Measurements from ENCODE around the gene MUC20. TPM values are rescaled to one million over a fixed set of nuclear protein-coding genes. Genes with fewer than 3 reads are reported as not detected.
"Not testable (repeated sequence)": the region's sequence is repeated elsewhere in the genome, so short reads cannot be mapped to it uniquely, and the experiment has no call there.

MUC20 gene
- total and polyA plus RNA-seq, 2 experiments from 2014 or later = 0.29 TPM; not detected in 1

DNA sequence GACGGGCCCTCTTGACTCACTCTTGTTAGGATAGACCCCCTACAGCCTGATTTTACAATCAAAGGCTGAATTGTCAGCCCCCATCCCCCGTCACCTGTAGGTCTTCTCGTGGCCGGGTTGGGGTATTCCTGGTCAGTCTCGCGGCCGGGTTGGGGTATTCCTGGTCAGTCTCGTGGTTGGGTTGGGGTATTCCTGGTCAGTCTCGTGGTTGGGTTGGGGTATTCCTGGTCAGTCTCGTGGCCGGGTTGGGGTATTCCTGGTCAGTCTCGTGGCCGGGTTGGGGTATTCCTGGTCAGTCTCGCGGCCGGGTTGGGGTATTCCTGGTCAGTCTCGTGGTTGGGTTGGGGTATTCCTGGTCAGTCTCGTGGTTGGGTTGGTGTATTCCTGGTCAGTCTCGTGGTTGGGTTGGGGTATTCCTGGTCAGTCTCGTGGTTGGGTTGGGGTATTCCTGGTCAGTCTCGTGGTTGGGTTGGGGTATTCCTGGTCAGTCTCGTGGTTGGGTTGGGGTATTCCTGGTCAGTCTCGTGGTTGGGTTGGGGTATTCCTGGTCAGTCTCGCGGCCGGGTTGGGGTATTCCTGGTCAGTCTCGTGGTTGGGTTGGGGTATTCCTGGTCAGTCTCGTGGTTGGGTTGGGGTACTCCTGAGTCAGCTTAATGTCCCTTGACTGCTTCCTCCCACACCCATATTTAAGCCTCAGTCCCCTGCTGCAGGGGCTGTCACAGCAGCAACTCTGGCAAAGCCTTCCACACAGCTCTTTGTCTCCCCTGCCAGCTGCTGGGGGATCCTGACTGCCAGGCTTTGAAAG is 50.3 kb downstream of the MUC20 start:
- not testable (repeated sequence) for H3F3A ChIP-seq (replicated peaks; ENCODE audit: low read depth); H3K27ac ChIP-seq (ENCODE audit: low read depth); H3K27me3 ChIP-seq (ENCODE audit: insufficient read depth); H3K4me3 Mint-ChIP-seq; H3K4me2 ChIP-seq; H3K36me3 Mint-ChIP-seq (ENCODE audit: low read depth); H3K27ac Mint-ChIP-seq; H3K79me2 ChIP-seq (replicated peaks; ENCODE audit: insufficient read depth); H3K9me2 ChIP-seq (ENCODE audit: insufficient read depth); ATAC-seq; H3K4me1 ChIP-seq (ENCODE audit: insufficient read depth); H3K27me3 Mint-ChIP-seq (ENCODE audit: insufficient read depth, low read depth, poor library complexity); H4K20me1 ChIP-seq (replicated peaks; ENCODE audit: insufficient read depth); H2AFZ ChIP-seq; DNase-seq (ENCODE audit: low spot score); H3K4me3 ChIP-seq; H3K4me1 Mint-ChIP-seq; H3K36me3 ChIP-seq (ENCODE audit: insufficient read depth)
- H3K9me3 Mint-ChIP-seq = peaks cover 22% of the 10 kb centered on the region

DNA sequence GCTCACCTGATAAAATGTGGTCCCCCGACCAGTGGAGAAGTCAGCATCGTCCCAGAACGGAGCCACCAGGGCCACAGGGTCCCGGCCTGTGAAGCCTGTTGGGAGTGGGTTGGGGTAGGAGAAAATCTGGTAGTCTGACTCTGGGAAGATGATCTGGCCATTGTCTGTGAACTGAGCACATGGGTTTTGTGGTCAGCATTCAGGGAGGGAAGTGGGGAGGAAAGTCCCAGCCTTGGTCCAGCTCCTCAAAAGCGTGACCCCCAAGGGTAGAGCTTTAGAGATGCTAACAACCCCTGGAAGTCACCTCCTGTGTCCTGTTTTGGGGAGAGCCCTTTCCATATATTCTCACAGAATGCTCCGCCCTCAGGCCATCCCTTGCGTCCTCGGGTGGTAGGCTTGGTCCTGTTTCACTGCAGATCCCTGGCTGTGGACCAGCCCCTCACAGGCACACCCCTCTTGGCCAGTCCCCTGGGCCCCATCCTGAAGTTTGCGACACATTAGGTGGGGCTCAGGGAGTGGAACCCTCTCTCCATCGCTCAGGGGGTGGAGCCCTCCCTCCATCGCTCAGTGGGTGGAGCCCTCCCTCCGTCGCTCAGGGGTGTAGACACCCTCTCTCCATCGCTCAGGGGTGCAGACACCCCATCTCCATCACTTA is 51.0 kb downstream of the MUC20 start:
- no peak overlapping the region for H3K27ac ChIP-seq (ENCODE audit: low read depth)
- no peaks in the 10 kb centered on the region for H4K20me1 ChIP-seq (replicated peaks; ENCODE audit: insufficient read depth)
- H3K27ac Mint-ChIP-seq = no peak overlapping the region
- H3K4me1 ChIP-seq (ENCODE audit: insufficient read depth) = no peaks in the 10 kb centered on the region
- no peak overlapping the region for H3K4me3 Mint-ChIP-seq
- H2AFZ ChIP-seq = no peak overlapping the region
- H3K4me2 ChIP-seq = no peak overlapping the region
- no peaks in the 10 kb centered on the region for H3F3A ChIP-seq (replicated peaks; ENCODE audit: low read depth)
- H3K9me3 Mint-ChIP-seq = peaks cover 22% of the 10 kb centered on the region
- H3K79me2 ChIP-seq (replicated peaks; ENCODE audit: insufficient read depth) = no peaks in the 10 kb centered on the region
- H3K4me3 ChIP-seq = no peak overlapping the region
- H3K36me3 Mint-ChIP-seq (ENCODE audit: low read depth) = no peaks in the 10 kb centered on the region; the same call in 2 of the 3 replicates
- no peaks in the 10 kb centered on the region for H3K4me1 Mint-ChIP-seq
- no peaks in the 10 kb centered on the region for H3K27me3 ChIP-seq (ENCODE audit: insufficient read depth)
- ATAC-seq (no peak), DNase-seq (ENCODE audit: low spot score) (no peak)
- no peaks in the 10 kb centered on the region for H3K36me3 ChIP-seq (ENCODE audit: insufficient read depth)
- peaks cover 7% of the 10 kb centered on the region for H3K27me3 Mint-ChIP-seq (ENCODE audit: insufficient read depth, low read depth, poor library complexity)
- no peaks in the 10 kb centered on the region for H3K9me2 ChIP-seq (ENCODE audit: insufficient read depth)
- TF ChIP-seq REST (IDR thresholded peaks at IDR 0.05; ENCODE audit: unreplicated experiment) (no peak), ZNF331 (CRISPR knock-in tag; IDR thresholded peaks at IDR 0.05; ENCODE audit: low read depth) (no peak), ZNF462 (CRISPR knock-in tag; IDR thresholded peaks at IDR 0.05) (no peak), EZH2phosphoT487 (IDR thresholded peaks at IDR 0.05; ENCODE audit: unreplicated experiment) (no peak), JUNB (IDR thresholded peaks at IDR 0.05; ENCODE audit: unreplicated experiment) (no peak)
- TF ChIP-seq, protein P1, sequence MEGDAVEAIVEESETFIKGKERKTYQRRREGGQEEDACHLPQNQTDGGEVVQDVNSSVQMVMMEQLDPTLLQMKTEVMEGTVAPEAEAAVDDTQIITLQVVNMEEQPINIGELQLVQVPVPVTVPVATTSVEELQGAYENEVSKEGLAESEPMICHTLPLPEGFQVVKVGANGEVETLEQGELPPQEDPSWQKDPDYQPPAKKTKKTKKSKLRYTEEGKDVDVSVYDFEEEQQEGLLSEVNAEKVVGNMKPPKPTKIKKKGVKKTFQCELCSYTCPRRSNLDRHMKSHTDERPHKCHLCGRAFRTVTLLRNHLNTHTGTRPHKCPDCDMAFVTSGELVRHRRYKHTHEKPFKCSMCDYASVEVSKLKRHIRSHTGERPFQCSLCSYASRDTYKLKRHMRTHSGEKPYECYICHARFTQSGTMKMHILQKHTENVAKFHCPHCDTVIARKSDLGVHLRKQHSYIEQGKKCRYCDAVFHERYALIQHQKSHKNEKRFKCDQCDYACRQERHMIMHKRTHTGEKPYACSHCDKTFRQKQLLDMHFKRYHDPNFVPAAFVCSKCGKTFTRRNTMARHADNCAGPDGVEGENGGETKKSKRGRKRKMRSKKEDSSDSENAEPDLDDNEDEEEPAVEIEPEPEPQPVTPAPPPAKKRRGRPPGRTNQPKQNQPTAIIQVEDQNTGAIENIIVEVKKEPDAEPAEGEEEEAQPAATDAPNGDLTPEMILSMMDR (conservative IDR thresholded peaks at IDR 0.05; ENCODE audit: low read depth in 2 of 2) = no peak
- TF ChIP-seq, protein P2, sequence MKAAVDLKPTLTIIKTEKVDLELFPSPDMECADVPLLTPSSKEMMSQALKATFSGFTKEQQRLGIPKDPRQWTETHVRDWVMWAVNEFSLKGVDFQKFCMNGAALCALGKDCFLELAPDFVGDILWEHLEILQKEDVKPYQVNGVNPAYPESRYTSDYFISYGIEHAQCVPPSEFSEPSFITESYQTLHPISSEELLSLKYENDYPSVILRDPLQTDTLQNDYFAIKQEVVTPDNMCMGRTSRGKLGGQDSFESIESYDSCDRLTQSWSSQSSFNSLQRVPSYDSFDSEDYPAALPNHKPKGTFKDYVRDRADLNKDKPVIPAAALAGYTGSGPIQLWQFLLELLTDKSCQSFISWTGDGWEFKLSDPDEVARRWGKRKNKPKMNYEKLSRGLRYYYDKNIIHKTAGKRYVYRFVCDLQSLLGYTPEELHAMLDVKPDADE (IDR thresholded peaks at IDR 0.05) = no peak
